Psoas muscle (tissue), 8 donors: ENCODE measurements around the gene CTCFL. TPM values are rescaled to one million over a fixed set of nuclear protein-coding genes. Genes with fewer than 3 reads are reported as not detected.

Experiments used
- ATAC-seq, 4 donors: fragments of 200-7000 bp; cut with Tn5 transposase; one replicate each; pipeline ENCODE4 v1.9.1; 2020; ENCODE audit warnings: moderate library complexity in 3 of 4, mild to moderate bottlenecking in 2 of 4
- DNase-seq, 2 donors: peaks; one replicate each; pipeline ENCODE4 v3.0.0-alpha.2; 2020
- H3K27ac ChIP-seq: fragments of 200-600 bp; one replicate; pipeline ENCODE4 v1.8.0; 2022
- H3K27me3 ChIP-seq, 3 donors: fragments of 200-600 bp in 1 of 3; one replicate each; pipeline versions ENCODE4 v1.6.1 to v1.8.0; 2013 to 2022; ENCODE audit warnings: low read length in 2 of 3, mild to moderate bottlenecking in 2 of 3, moderate library complexity in 1 of 3; ENCODE audit not compliant: insufficient read depth in 3 of 3
- H3K36me3 ChIP-seq, 2 donors: fragments of 200-600 bp in 1 of 2; one replicate each; pipeline versions ENCODE4 v1.6.1 to v1.8.0; 2013 to 2022; ENCODE audit warnings: low read depth in 1 of 2, mild to moderate bottlenecking in 1 of 2, moderate library complexity in 1 of 2; ENCODE audit not compliant: insufficient read depth in 1 of 2
- H3K4me1 ChIP-seq: fragments of 200-600 bp; one replicate; pipeline ENCODE4 v1.8.0; 2022
- H3K4me3 ChIP-seq: fragments of 200-600 bp; one replicate; pipeline ENCODE4 v1.8.0; 2022; ENCODE audit warnings: mild to moderate bottlenecking
- H3K9me3 ChIP-seq: fragments of 200-600 bp; one replicate; pipeline ENCODE4 v1.8.0; 2022
- WGBS, 3 donors: extraction: QIAGEN DNeasy Blood & Tissue Kit; methylation state at CpG; one replicate each; pipeline versions ENCODE4 v1.1.6 to v1.1.7; 2013; 5-methylcytosine and 5-hydroxymethylcytosine counted together
- intact Hi-C, 2 donors: fragments of 100-400 bp; cut with DNase I; formaldehyde crosslinking; loops; one replicate each; pipeline versions ENCODE4 v1.11.0 to v1.14.2; 2022
- polyA plus RNA-seq, 3 donors: library from polyadenylated mRNA; stranded (reverse); fragments of 200-250 nt; gene quantifications; one replicate each; pipeline ENCODE4 v1.2.3, GENCODE V29; 2013
- total RNA-seq, 4 donors: library from RNA; stranded (reverse); fragmentation: NEBNext Ultra II Directional in 2 of 4; extraction: Animal tissue kit (Norgen Biotek cat#: 25700) in 2 of 4; gene quantifications; one replicate each; pipeline versions ENCODE4 v1.2.1 to v1.2.4, GENCODE V29; 2021 to 2023
- TF ChIP-seq, protein P1 (sequence below): fragments of 200-600 bp; IDR thresholded peaks from one replicate; pipeline ENCODE4 v1.8.0; 2022; ENCODE audit warnings: antibody characterized with exemption
- donor health status: healthy with polysubstance abuse.
- donor health status: DM: no; HTN: no; CAD: no; lungs with moderate emphysema.
- donor health status: Bipolar disorder and iron deficiency.
- donor health status: healthy.
- donor health status: DM: yes; HTN: yes; CAD: no.
- donor health status: DM: no; HTN: no; CAD: no.
- donor health status: DM: no; HTN: no; CAD: no.
- donor health status: DM: yes; HTN: yes; CAD: no.

Gene CTCFL
- total and polyA plus RNA-seq, 7 donors = not detected

DNA sequence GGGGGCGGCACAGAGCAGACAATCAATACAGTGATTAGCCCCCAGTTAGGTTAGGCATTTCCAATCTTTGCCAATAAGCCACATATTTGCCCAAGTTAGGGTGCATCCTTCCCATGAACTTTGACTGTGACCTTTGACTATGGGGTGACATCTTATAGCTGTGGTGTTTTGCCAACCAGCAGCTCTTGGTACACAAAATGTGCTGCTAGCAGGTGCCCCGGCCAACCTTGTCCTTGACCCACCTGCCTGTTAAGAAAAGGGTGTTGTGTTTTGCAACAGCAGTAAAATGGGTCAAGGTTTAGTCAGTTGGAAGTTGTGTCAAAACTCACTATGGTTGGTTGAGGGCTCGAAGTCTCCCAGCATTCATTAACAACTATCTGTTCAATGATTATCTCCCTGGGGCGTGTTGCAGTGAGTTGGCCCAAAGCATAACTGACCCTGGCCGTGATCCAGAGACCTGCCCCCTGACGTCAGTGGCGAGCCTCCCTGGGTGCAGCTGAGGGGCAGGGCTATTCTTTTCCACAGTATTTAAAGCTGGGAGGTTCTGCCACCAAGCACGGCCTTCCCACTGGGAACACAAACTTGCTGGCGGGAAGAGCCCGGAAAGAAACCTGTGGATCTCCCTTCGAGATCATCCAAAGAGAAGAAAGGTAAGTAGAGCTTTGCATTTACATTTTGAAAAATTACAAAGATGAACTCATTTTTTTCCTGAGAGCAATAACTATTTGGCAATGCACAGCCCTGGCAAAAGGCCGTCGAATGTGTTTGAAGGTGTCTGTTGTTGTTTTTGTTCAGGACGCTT lies 35.8 kb upstream of the CTCFL start, which contains the start of gene PCK1:
Gene PCK1, plus strand, starts transcription at position 557 of the 802 bp plus-strand sequence. CDS start 302 bp downstream, outside the sequence.
- Histone ChIP-seq H3K4me1 (no peaks in the 10 kb centered on the region), H3K4me3 (no peak within 1 kb of the TSS), H3K27me3 (peaks cover 0 to 44% (median 9%) of the 10 kb centered on the region in 3 donors), H3K27ac (no peak within 1 kb of the TSS), H3K36me3 (no peaks in the 10 kb centered on the region), H3K9me3 (no peaks in the 10 kb centered on the region)
- intact Hi-C loops = no loop called here
- ATAC-seq (peak in 1 of 4 donors; percentile 40), DNase-seq (peak; percentile 47 to 71)
- TF ChIP-seq, protein P1, sequence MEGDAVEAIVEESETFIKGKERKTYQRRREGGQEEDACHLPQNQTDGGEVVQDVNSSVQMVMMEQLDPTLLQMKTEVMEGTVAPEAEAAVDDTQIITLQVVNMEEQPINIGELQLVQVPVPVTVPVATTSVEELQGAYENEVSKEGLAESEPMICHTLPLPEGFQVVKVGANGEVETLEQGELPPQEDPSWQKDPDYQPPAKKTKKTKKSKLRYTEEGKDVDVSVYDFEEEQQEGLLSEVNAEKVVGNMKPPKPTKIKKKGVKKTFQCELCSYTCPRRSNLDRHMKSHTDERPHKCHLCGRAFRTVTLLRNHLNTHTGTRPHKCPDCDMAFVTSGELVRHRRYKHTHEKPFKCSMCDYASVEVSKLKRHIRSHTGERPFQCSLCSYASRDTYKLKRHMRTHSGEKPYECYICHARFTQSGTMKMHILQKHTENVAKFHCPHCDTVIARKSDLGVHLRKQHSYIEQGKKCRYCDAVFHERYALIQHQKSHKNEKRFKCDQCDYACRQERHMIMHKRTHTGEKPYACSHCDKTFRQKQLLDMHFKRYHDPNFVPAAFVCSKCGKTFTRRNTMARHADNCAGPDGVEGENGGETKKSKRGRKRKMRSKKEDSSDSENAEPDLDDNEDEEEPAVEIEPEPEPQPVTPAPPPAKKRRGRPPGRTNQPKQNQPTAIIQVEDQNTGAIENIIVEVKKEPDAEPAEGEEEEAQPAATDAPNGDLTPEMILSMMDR = no peak
- WGBS, 3 donors = 42 to 48% (median 44%) methylated on average over 14 of the region's 14 CpGs

DNA sequence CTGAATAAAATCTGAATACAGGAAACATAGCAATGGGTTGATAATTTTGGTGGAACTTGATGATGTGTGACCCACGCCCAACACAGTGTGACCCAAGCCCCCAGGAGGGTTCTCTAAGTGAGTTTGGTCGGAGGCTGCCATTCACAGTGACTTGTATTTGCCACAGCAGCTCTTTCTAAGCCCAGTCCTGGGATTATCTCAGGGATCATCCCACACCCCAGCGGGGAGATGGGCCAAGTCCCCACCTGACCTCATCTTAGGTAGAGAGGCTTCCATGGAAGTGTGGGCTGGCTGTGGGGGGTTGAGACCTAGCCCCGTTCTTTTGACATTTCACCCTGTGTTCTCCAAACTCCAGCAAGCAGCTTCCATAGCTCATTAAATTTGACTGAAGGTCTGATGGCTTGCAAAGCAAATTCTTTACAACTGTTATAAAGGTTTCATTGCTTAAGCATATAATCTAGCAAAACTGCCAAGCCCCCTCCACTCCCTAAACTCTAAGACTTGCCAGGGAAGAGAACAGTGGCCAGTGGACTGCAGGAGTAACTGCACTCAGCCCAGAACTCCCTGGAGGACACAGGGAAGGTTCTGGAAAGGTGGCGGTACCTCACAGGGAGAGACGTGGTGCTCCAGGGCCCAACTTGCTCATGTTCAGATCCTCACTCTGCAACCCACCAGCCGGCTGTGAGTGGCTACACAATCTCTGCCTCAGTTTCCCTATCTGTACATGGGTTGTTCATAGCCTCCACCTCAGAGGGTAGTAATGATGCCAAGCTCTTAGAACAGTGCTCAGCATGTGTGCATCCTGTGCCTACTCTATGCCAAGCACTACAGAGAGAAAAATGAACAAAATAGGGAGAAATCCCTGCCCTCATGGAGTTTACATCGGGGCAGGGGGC lies 35.0 kb upstream of the CTCFL start:
- intact Hi-C loops = no loop called here
- no peak for ATAC-seq
- Histone ChIP-seq H3K27me3 (peaks cover 0 to 46% (median 9%) of the 10 kb centered on the region in 3 donors), H3K27ac (no peak overlapping the region), H3K36me3 (no peaks in the 10 kb centered on the region), H3K4me1 (no peaks in the 10 kb centered on the region), H3K4me3 (no peak overlapping the region), H3K9me3 (no peaks in the 10 kb centered on the region)
- TF ChIP-seq, protein P1 = no peak
- WGBS, 3 donors = 73 to 80% (median 76%) methylated on average over 8 of the region's 8 CpGs
- DNase-seq = no peak

DNA sequence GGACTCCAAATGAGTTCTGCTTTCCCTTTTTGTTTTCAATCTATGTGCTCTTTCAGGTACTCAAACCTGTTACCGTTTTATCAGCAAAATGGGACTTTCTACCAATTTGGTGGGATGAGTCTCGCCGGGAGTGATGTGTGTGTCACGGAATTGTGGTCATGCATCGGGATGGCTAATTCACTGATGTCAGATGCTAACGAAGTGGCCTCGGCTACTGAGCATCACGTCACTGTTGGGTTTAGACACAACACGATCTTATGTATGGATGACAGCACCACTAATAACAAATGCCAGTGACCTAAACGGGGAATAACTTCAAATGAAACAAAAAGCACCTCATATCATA lies 34.3 kb upstream of the CTCFL start:
- peaks cover 0 to 46% (median 9%) of the 10 kb centered on the region in 3 donors for H3K27me3 ChIP-seq
- intact Hi-C loops = no loop called here
- H3K9me3 ChIP-seq = no peaks in the 10 kb centered on the region
- TF ChIP-seq, protein P1 = no peak
- no peak for ATAC-seq
- 75 to 80% (median 76%) methylated on average over 10 of the region's 10 CpGs for WGBS, 3 donors
- H3K4me3 ChIP-seq = no peak overlapping the region
- H3K4me1 ChIP-seq = no peaks in the 10 kb centered on the region
- H3K36me3 ChIP-seq = no peaks in the 10 kb centered on the region
- DNase-seq = no peak
- no peak overlapping the region for H3K27ac ChIP-seq

DNA sequence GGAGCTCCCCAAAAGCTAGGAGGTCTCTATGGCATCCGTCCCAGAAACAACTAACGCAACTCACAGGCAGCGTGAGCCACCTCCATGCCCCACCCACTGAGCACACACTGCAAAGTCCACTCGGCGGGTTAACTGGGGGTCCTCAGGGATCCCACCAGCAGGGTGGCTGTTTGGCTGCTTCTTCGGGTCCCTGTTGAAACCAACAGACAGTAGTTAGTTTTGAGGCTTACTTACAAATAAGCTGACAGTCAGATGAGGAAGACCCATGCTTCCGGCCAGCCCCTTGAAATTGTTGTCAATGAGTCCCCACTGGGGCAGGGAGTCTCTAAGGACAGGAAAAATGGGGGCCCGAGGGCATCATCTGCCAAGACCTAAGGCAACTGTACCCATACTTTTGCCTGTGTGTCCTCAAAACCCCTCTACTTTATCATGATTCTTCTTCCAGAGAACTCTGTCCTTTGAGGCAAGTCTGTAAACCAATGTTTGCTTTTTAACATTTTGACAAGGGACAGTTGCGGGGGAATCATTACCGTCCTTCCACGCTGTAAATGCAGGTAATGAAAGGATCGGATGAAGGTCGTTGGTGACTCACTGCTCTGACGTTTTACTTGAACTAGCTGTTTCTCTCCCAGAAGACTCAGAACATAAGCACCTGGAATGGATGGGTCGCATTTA lies 33.8 kb upstream of the CTCFL start:
- no peak for DNase-seq
- 55 to 63% (median 59%) methylated on average over 15 of the region's 15 CpGs for WGBS, 3 donors
- H3K27ac ChIP-seq = no peak overlapping the region
- no peaks in the 10 kb centered on the region for H3K4me1 ChIP-seq
- no peak overlapping the region for H3K4me3 ChIP-seq
- TF ChIP-seq, protein P1 = no peak
- H3K27me3 ChIP-seq = peaks cover 0 to 43% (median 9%) of the 10 kb centered on the region in 3 donors
- no peaks in the 10 kb centered on the region for H3K36me3 ChIP-seq
- H3K9me3 ChIP-seq = no peaks in the 10 kb centered on the region
- no peak for ATAC-seq
- intact Hi-C loops = no loop called here
